ENCODE data around the gene NOL9. TPM values are rescaled to one million over a fixed set of nuclear protein-coding genes. Genes with fewer than 3 reads are reported as not detected.

NOL9 gene
- total RNA-seq, 2 donors from 2014 or later, result 12.0 to 16.5 TPM

DNA sequence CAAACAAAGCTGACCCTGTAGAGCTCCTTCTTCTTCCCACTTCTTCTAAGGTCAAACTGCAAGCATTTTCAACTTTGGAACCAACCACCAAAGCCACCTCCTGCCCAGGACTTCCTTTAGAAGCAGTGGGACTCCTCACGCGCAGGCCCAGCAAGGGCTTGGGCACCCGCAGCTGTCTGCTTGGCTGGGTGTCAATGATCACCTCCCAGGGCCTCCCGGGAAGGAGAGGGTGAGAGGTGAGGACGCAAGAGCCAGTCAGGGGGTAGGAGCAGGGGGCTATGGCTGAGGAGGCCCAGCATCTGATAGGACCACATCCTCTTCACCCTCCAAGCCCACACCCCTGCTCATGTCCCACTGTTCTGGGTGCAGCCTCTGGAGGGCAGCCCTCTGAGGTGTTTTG is 38.1 kb upstream of the NOL9 start:
- intact Hi-C loops (cut with DNase I), result no loop called here
- no peak for DNase-seq
- ATAC-seq, result peak in 1 of 2 donors; percentile 2

DNA sequence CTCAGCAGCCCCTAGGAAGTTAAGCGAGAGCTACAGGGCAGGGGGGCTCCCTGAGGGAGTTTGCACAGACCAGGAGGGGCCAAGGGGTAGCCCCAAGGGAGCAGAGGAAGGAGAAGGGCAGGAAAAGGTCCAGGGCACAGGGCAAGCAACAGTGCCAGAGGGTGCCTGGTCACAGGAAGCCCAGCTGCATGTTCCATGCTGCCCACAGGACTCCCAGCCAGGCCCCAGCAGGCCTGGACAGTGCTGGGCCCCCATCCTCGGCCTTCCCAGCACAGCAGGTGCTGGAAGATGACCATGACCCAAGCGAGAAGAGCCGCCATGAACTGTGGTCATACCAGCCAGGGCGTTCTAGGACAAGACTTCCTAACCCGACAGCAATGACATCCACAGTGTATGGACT is 37.3 kb upstream of the NOL9 start:
- DNase-seq (no peak), ATAC-seq (peak in 1 of 2 donors; percentile 42)
- intact Hi-C loops (cut with DNase I), result no loop called here

DNA sequence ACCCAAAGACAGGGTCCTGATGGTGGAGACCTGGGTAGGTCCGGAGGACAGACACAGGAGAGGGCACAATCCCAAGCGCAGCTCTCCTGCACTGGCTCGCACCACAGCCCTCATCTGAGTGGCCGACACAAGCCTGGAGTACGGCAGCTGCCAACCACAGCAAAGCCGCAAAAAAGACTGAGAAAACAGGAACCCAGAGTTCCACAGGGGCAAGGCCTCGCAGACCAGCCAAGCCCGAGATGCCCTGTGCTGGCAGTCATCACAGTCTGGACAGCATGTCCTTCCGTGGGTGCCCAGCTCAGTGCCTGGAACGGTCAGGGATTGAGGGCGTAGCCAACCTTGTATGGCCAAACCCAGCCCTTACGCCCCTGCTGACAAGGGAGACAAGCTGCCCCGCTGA is 36.9 kb upstream of the NOL9 start:
- intact Hi-C loops (cut with DNase I), result no loop called here
- peak; percentile 9 to 28 for ATAC-seq
- no peak for DNase-seq

DNA sequence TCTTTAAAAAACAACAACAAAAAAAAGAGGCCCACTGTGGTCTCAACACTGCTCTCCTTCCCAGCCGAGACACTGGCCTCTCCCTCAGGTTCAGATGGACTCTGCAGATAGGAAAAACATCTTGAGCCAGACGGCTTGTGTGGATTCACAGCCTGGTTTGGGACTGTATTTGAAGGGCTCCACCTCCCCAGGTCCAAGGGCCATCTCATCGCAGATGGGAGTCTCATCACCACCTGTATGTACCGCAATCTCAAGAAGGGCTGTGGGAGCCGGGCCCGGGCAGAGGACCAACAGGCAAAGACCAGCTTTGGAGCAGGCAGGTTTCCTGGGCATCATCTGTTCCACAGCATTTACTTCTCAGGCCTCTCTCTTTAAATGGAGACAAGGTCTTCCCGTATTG is 35.7 kb upstream of the NOL9 start:
- ATAC-seq, result no peak

DNA sequence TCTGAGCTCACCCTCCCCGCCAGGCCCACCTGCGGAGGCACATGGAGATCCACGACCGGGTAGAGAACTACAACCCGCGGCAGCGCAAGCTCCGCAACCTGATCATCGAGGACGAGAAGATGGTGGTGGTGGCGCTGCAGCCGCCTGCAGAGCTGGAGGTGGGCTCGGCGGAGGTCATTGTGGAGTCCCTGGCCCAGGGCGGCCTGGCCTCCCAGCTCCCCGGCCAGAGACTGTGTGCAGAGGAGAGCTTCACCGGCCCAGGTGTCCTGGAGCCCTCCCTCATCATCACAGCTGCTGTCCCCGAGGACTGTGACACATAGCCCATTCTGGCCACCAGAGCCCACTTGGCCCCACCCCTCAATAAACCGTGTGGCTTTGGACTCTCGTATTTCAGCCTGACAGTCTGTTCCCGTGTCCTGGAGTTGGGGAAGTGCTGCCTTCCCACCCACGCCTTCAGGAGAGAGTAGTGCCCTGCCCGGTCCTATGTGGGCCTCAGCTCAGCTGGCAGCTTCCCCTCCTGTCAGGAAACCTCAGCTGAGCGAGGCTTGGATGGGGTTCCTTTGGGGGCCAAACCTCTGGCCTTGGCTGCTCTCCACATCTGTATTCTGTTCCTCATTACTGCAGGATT is 34.7 kb upstream of the NOL9 start:
- ATAC-seq (no peak), DNase-seq (no peak)
- intact Hi-C loops (cut with DNase I), result no loop called here

More for the DNA sequence above, 35.7 kb upstream of the NOL9 start:
- intact Hi-C loops (cut with DNase I), result no loop called here
- no peak for DNase-seq

DNA sequence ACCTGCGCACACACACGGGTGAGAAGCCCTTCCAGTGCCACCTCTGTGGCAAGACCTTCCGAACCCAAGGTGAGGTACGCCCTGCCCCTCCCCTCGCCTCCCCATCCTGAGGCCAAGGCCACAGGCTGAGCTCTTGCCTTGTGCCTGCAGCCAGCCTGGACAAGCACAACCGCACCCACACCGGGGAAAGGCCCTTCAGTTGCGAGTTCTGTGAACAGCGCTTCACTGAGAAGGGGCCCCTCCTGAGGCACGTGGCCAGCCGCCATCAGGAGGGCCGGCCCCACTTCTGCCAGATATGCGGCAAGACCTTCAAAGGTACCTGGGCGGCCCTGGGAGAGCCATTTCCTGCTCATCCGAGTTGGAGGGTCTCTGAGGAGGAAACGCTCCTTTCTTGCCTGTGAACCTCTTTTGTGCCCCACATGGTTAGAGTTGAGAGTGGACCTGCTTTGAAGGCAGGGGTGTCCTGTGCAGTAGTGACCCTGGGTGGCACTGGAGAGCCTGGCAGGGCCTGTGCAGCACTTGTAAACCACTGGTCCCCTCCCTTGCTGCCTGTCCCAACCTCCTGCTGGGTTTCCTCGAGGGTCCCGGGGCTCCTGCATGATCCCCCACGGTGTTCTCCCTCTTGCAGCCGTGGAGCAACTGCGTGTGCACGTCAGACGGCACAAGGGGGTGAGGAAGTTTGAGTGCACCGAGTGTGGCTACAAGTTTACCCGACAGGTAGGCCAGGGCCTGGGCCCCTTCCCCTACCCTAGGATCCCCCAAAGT is 34.0 kb upstream of the NOL9 start:
- DNase-seq, result no peak
- no peak for ATAC-seq
- intact Hi-C loops (cut with DNase I), result no loop called here

DNA sequence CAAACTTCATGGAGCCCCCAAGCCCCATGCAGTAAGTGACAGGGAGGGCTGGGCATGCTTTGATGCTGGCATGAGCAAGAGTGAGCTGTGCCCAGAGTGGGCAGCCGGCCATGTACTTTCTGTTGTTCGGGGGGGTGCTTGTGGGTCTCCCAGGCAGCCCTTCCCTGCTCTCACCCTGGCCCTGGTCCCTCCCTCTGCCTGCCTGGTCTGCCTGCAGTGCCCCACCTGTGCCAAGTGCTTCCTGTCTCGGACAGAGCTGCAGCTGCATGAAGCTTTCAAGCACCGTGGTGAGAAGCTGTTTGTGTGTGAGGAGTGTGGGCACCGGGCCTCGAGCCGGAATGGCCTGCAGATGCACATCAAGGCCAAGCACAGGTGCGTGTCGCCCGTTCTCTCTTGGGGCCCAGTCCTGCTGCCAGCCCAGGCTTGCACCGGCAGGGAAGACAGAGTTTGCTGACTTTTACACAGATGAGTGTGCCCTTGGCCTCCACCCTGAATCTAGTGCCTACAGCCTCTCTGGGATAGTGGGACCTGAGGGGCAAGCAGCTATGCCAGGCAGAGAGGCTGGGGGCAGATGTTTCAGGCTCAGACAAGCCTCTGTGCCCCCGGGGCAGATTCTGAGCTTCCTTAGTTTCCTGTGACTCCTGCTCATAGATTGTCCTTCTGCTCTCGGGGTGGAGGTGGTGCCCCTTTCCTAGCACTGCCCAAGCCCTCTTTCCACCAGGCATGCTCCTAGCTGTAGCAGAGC is 33.1 kb upstream of the NOL9 start:
- ATAC-seq, result peak; percentile 71 to 82
- intact Hi-C loops (cut with DNase I), result no loop called here
- peak; percentile 65 for DNase-seq

DNA sequence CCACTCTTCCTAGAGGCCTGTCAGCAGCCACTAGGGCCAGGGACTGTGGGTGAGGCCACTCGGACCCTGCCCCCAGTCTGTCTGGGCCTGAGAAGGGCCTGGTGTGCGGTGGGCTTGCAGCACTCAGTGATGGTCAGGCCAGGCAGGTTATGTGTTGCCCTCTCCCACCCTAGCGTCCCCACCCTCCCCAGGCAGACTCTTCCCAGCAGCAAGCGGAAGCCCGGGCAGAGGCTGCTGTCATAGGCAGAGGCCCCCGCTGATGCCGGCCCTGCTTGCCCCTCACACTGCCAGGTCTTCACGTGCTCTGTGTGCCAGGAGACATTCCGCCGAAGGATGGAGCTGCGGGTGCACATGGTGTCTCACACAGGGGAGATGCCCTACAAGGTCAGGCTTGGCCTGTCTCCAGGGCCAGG is 32.1 kb upstream of the NOL9 start:
- ATAC-seq, result peak in 1 of 2 donors; percentile 4
- intact Hi-C loops (cut with DNase I), result no loop called here
- DNase-seq, result no peak

DNA sequence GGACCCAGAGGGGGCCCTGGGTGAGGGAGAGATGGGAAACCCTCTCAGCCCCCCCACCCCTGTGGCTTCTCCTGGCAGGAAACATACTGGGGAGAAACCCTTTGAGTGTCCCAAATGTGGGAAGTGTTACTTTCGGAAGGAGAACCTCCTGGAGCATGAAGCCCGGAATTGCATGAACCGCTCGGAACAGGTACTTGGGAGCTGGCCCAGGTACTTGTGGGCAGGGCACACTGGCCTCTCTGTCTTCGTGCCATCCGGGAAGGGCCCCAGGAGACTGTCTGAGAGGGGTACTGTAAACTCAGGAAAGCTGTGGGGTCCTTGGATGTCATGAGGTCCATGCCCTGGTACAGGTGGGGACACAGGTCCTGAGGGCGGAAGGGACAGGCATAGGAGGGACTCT is 31.5 kb upstream of the NOL9 start:
- intact Hi-C loops (cut with DNase I), result no loop called here
- ATAC-seq (no peak), DNase-seq (no peak)

DNA sequence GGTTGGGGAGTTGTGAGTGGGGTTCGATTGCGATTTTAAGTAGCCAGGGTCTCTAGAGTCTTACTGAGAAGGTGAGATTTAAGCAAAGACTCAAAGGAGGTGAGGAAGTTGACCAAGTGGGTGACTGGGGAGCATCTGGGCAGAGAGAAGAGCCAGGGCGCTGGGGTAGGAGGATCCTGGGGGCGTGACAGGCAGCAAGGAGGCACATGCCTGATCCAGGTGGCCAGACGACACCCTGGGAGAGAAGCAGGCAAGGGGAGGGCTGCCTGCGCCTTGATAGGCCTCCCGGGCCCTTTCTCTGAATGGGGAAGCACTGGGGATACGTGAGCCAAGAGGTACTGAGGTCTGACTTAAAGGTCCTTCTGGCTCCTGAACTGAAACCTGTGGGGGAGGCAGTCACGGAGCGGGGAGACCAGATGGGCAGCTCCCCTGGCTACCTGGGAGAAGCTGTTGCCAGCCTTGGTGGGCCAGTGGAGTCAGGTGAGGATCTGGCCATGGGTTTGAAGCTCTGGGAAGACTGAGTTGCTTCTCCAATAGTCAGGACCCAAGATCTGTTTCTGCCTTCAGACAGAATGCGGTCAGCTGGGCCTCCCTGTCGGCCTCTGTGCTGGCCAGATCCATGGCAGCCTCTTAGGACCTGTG is 30.9 kb upstream of the NOL9 start:
- ATAC-seq (no peak), DNase-seq (no peak)
- intact Hi-C loops (cut with DNase I), result no loop called here

DNA sequence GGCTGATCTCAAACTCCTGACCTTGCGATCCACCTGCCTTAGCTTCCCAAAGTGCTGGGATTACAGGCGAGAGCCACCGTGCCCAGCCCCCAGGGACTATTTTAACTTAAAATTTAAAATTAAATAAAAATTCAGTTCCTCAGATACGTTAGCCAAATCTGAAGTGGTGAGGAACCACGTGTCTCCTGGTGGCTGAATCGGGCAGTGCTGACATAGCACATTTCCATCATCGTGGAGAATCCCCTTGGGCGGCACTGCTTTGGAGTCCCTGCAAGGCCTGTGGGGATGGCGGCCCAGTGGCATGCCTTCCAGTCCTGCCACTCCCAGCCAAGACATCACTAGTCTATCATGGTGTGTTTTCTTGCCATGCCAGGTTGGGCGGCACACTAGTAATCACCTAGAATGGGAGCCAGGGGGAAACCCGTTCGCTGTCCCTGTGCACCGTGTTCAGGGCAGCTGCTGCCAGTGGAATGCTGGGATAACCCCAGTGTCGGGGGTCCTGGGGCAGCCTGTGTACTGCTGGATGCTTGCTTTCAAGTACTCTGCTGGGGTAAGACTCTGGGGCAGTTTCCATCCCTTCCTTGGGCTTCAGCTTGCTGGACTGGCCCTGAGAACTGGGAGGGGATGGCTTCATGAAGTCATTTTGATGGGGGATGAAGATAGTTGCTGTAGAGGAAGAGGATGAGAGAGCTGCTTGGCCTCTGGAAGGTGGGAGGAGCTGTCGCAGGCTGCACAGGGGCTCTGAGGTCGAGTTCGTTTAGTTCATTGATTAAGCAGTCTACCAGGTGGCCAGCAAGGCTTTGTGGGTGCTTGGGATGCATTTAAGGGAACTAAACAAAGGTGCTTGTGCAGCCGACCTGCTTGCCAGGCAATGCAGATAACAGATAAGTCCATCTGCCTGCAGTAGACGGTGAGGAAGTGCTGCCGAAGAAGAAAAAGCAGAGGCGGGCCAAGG is 30.1 kb upstream of the NOL9 start:
- intact Hi-C loops (cut with DNase I), result loop anchor here in 1 of 2 donors (5.0 kb wide), 1 partner anchor 43 kb away; no protein-coding TSS in a partner anchor
- DNase-seq (no peak), ATAC-seq (no peak)

DNA sequence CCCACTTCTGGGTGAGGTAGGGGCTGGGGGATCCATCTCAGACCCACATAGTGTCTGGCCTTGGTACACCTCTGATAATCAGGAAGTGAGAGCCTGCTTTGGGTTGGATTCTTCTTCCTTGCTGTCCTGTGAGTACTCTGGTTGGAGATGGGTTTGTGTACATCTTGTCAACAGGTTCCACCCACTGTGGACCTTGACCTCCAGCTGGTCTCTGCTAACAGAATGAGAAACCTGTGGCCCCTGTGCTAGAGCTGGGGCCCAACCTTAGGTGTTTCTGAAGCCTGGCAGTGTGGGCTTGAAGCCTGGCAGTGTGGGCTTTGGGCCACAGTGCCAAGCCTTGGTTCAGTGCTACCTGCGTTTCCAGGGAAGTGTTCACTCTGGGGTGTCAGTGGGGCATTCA is 28.1 kb upstream of the NOL9 start:
- ATAC-seq, result no peak
- intact Hi-C loops (cut with DNase I), result loop anchor here in 1 of 2 donors (5.0 kb wide), 1 partner anchor 45 kb away; no protein-coding TSS in a partner anchor

DNA sequence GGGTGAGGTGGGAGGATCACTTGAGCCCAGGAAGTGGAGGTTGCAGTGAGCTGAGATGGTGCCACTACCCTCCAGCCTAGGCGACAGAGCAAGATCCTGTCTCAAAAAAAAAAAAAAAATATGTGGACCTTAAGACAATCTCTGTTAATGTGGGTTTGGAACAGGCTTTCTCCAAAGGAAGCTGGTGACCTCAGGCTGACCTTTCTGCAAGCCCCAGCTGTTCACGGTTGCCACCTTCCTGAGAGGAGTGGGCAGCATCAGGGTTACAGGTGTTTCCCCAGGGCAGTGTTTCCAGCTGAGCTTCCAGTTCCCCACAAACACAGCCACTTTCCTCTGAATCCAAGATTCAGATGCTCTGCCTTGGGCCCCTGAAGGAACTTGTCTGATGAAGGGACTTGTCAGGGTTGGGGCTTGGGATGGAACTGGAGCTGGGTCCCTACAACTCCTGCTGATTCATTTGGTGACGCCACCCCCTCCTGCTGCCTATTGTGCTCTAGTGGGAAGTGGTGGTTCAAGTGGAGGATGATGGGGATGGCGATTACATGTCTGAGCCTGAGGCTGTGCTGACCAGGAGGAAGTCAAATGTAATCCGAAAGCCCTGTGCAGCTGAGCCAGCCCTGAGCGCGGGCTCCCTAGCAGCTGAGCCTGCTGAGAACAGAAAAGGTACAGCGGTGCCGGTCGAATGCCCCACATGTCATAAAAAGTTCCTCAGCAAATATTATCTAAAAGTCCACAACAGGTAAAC is 27.4 kb upstream of the NOL9 start:
- ATAC-seq (no peak), DNase-seq (no peak)
- intact Hi-C loops (cut with DNase I), result loop anchor here in 1 of 2 donors (5.0 kb wide), 1 partner anchor 46 kb away; no protein-coding TSS in a partner anchor

More for the DNA sequence above, 28.1 kb upstream of the NOL9 start:
- DNase-seq, result no peak

DNA sequence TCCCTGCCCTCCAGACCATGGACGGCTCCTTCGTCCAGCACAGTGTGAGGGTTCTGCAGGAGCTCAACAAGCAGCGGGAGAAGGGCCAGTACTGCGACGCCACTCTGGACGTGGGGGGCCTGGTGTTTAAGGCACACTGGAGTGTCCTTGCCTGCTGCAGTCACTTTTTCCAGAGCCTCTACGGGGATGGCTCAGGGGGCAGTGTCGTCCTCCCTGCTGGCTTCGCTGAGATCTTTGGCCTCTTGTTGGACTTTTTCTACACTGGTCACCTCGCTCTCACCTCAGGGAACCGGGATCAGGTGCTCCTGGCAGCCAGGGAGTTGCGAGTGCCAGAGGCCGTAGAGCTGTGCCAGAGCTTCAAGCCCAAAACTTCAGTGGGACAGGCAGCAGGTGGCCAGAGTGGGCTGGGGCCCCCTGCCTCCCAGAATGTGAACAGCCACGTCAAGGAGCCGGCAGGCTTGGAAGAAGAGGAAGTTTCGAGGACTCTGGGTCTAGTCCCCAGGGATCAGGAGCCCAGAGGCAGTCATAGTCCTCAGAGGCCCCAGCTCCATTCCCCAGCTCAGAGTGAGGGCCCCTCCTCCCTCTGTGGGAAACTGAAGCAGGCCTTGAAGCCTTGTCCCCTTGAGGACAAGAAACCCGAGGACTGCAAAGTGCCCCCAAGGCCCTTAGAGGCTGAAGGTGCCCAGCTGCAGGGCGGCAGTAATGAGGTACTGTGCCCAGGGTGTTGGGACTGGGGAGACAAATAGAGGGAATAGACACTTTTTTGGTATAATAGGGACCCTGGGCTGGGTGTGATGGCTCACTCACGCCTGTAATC is 26.5 kb upstream of the NOL9 start:
- intact Hi-C loops (cut with DNase I), result loop anchor here in 1 of 2 donors (5.0 kb wide), 1 partner anchor 46 kb away; no protein-coding TSS in a partner anchor
- peak in 1 of 2 donors; percentile 0 for ATAC-seq
- DNase-seq, result no peak

DNA sequence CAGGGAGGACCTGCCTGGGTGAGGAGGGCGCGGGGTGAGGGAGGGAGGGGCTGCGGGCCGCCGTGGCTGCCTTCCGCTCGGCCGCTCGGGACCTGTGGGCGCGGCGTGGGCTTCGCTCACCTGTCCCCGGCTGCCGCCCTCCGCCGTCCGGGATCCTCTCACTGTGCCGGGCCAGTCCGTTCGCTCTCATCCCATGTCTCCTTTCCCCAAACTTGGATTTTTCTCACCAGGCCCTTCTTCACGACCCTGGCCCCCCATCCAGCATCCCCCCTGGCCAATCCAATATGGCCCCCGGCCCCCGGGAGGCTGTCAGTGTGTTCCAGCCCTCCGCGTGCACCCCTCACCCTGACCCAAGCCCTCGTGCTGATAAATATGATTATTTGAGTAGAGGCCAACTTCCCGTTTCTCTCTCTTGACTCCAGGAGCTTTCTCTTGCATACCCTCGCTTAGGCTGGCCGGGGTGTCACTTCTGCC is 25.8 kb upstream of the NOL9 start:
- intact Hi-C loops (cut with DNase I), result loop anchor here in 1 of 2 donors (5.0 kb wide), 1 partner anchor 47 kb away; no protein-coding TSS in a partner anchor
- peak; percentile 6 to 40 for ATAC-seq
- DNase-seq, result no peak

DNA sequence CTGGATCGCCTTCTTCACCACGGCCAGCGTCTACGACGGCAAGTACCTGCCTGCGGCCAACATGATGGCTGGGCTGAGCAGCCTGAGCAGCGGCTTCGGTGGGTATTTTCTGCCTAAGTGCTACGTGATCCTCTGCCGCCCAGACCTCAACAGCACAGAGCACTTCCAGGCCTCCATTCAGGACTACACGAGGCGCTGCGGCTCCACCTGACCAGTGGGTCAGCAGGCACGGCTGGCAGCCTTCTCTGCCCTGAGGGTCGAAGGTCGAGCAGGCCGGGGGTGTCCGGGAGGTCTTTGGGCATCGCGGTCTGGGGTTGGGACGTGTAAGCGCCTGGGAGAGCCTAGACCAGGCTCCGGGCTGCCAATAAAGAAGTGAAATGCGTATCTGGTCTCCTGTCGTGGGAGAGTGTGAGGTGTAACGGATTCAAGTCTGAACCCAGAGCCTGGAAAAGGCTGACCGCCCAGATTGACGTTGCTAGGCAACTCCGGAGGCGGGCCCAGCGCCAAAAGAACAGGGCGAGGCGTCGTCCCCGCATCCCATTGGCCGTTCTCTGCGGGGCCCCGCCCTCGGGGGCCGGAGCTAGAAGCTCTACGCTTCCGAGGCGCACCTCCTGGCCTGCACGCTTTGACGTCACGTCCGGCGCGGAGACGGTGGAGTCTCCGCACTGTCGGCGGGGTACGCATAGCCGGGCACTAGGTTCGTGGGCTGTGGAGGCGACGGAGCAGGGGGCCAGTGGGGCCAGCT is 25.2 kb upstream of the NOL9 start, which contains the start of gene ZBTB48:
Gene ZBTB48, plus strand, starts transcription at position 621 of the 745 bp plus-strand sequence. CDS start 616 bp downstream, outside the sequence.
- DNase-seq (peak; percentile 100), ATAC-seq (peak; percentile 98 to 99)
- intact Hi-C loops (cut with DNase I), result loop anchor here (2.0 to 5.0 kb wide), 2 partner anchors 25 to 48 kb away; partner anchors contain the start of genes NOL9 (in 1 of the 2) and TAS1R1 (in 1 of the 2)
